ENCODE results near the gene UBR3.

Gene UBR3

DNA sequence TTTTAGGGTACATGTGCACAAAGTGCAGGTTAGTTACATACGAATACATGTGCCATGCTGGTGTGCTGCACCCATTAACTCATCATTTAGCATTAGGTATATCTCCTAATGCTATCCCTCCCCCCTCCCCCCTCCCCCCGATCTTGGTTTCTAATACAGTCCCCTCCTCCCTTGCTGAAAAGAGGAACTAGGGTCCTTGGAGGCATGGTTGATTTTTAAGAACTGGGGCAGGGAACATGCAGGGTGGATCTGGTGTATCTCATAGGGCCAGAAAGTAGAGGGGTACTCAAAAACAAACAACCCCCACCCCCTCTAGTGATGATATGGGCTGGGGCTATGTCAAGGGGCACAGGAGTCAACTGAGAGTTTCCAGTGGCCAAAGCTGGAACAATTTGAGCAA lies 153.4 kb downstream of the UBR3 start:
- H3K36me3 ChIP-seq (ENCODE audit: control insufficient read depth in 1 of 2, insufficient read depth in 2 of 2, low read length in 2 of 2): peaks cover 0 to 23% of the 10 kb centered on the region in 2 donors

DNA sequence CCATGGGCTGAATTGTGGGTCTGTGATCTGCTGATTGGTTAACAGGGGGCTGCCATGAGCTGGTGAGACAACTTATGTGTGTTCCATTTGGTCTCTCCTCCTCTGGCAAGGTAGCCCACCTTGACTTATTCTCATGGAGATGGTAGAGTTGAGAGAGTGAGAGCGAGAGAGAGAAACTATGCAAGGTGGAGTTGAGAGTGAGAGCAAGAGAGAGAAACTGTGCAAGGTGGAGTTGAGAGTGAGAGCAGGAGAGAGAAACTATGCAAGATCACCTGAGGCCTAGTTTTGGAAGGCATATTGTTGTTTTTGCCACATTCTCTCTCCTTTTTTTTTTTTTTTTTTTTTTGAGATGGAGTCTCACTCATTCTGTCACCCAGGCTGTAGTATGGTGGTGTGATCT lies 155.7 kb downstream of the UBR3 start:
- Histone ChIP-seq H3K27ac (ENCODE audit: low read length) (no peak overlapping the region), H3K27me3 (ENCODE audit: low read depth, low read length) (no peaks in the 10 kb centered on the region), H3K36me3 (ENCODE audit: control insufficient read depth in 1 of 2, insufficient read depth in 2 of 2, low read length in 2 of 2) (peaks cover 0 to 15% of the 10 kb centered on the region in 2 donors), H3K9me3 (ENCODE audit: control insufficient read depth in 1 of 2, low read length in 2 of 2) (no peaks in the 10 kb centered on the region), H3K4me3 (ENCODE audit: low read depth in 1 of 2, low read length in 2 of 2) (no peak overlapping the region), H3K4me1 (ENCODE audit: control insufficient read depth in 1 of 2, insufficient read depth in 2 of 2, low read length in 2 of 2) (no peaks in the 10 kb centered on the region)

More for the DNA sequence above, 153.4 kb downstream of the UBR3 start:
- no peaks in the 10 kb centered on the region for H3K27me3 ChIP-seq (ENCODE audit: low read depth, low read length)
- no peak overlapping the region for H3K4me3 ChIP-seq (ENCODE audit: low read depth in 1 of 2, low read length in 2 of 2)
- H3K9me3 ChIP-seq (ENCODE audit: control insufficient read depth in 1 of 2, low read length in 2 of 2): peaks cover 3 to 6% of the 10 kb centered on the region in 2 donors
- no peak overlapping the region for H3K27ac ChIP-seq (ENCODE audit: low read length)
- H3K4me1 ChIP-seq (ENCODE audit: control insufficient read depth in 1 of 2, insufficient read depth in 2 of 2, low read length in 2 of 2): no peaks in the 10 kb centered on the region

- peaks cover 0 to 12% of the 10 kb centered on the region in 2 donors for H3K36me3 ChIP-seq (ENCODE audit: control insufficient read depth in 1 of 2, insufficient read depth in 2 of 2, low read length in 2 of 2)
- H3K27ac ChIP-seq (ENCODE audit: low read length): no peak overlapping the region
- H3K4me3 ChIP-seq (ENCODE audit: low read depth in 1 of 2, low read length in 2 of 2): no peak overlapping the region
- H3K9me3 ChIP-seq (ENCODE audit: control insufficient read depth in 1 of 2, low read length in 2 of 2): no peaks in the 10 kb centered on the region
- H3K4me1 ChIP-seq (ENCODE audit: control insufficient read depth in 1 of 2, insufficient read depth in 2 of 2, low read length in 2 of 2): no peaks in the 10 kb centered on the region
- H3K27me3 ChIP-seq (ENCODE audit: low read depth, low read length): no peaks in the 10 kb centered on the region
Measured at GRCh38 chr2:169983506-169983905, 156.3 kb downstream of the UBR3 start.

- no peaks in the 10 kb centered on the region for H3K27me3 ChIP-seq (ENCODE audit: low read depth, low read length)
- no peak overlapping the region for H3K4me3 ChIP-seq (ENCODE audit: low read depth in 1 of 2, low read length in 2 of 2)
- peaks cover 0 to 15% of the 10 kb centered on the region in 2 donors for H3K36me3 ChIP-seq (ENCODE audit: control insufficient read depth in 1 of 2, insufficient read depth in 2 of 2, low read length in 2 of 2)
- H3K27ac ChIP-seq (ENCODE audit: low read length): no peak overlapping the region
- no peaks in the 10 kb centered on the region for H3K9me3 ChIP-seq (ENCODE audit: control insufficient read depth in 1 of 2, low read length in 2 of 2)
- no peaks in the 10 kb centered on the region for H3K4me1 ChIP-seq (ENCODE audit: control insufficient read depth in 1 of 2, insufficient read depth in 2 of 2, low read length in 2 of 2)
Measured at GRCh38 chr2:169984145-169984544, 156.9 kb downstream of the UBR3 start.

DNA sequence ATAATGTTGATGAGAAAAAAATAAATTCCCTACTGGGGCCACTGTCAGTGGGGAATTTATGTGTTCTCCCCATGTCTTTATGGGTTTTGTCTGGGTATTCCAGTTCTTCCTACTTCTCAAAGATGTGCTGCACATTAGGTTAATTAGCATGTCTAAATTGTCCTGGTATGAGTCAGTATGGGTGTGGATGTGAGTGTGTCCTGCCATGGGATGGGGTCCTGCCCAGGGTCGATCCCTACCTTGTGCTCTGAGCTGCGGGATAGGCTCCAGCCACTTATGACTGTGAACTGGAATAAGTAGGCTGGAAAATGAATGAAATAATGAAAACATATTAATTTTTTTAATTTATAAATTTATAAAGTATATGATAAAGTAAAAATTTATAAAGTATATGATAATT lies 167.5 kb downstream of the UBR3 start:
- H3K4me3 ChIP-seq (ENCODE audit: low read depth in 1 of 2, low read length in 2 of 2): no peak overlapping the region
- peaks cover 0 to 4% of the 10 kb centered on the region in 2 donors for H3K9me3 ChIP-seq (ENCODE audit: control insufficient read depth in 1 of 2, low read length in 2 of 2)
- no peak overlapping the region for H3K27ac ChIP-seq (ENCODE audit: low read length)
- no peaks in the 10 kb centered on the region for H3K27me3 ChIP-seq (ENCODE audit: low read depth, low read length)
- H3K4me1 ChIP-seq (ENCODE audit: control insufficient read depth in 1 of 2, insufficient read depth in 2 of 2, low read length in 2 of 2): no peaks in the 10 kb centered on the region
- H3K36me3 ChIP-seq (ENCODE audit: control insufficient read depth in 1 of 2, insufficient read depth in 2 of 2, low read length in 2 of 2): peaks cover 5 to 12% of the 10 kb centered on the region in 2 donors

- Histone ChIP-seq H3K4me1 (ENCODE audit: control insufficient read depth in 1 of 2, insufficient read depth in 2 of 2, low read length in 2 of 2) (no peaks in the 10 kb centered on the region), H3K9me3 (ENCODE audit: control insufficient read depth in 1 of 2, low read length in 2 of 2) (peaks cover 0 to 4% of the 10 kb centered on the region in 2 donors), H3K36me3 (ENCODE audit: control insufficient read depth in 1 of 2, insufficient read depth in 2 of 2, low read length in 2 of 2) (peaks cover 5 to 15% of the 10 kb centered on the region in 2 donors), H3K27ac (ENCODE audit: low read length) (no peak overlapping the region), H3K27me3 (ENCODE audit: low read depth, low read length) (no peaks in the 10 kb centered on the region), H3K4me3 (ENCODE audit: low read depth in 1 of 2, low read length in 2 of 2) (no peak overlapping the region)
Measured at GRCh38 chr2:169997140-169997887, 170.1 kb downstream of the UBR3 start.

DNA sequence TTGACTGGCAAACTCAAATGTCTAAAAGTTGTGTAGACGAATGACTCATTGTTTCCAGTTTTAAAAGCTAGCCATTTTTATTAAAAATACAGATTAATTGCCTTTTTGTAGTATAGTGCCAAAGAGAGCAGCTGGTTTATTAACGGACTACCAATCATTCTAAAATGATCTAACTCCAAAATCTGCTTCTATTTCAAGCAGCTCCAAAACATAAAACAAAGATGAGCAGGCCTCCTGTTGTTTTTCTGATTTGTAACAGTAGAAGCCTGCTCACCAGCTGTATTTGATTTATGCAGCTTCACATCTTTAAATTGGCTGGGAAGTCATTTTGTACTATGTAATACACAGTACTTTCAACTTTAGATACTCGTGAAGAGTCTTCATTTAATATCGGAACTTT lies 171.8 kb downstream of the UBR3 start:
- no peak overlapping the region for H3K4me3 ChIP-seq (ENCODE audit: low read depth in 1 of 2, low read length in 2 of 2)
- H3K27ac ChIP-seq (ENCODE audit: low read length): no peak overlapping the region
- no peaks in the 10 kb centered on the region for H3K27me3 ChIP-seq (ENCODE audit: low read depth, low read length)
- H3K9me3 ChIP-seq (ENCODE audit: control insufficient read depth in 1 of 2, low read length in 2 of 2): peaks cover 0 to 4% of the 10 kb centered on the region in 2 donors
- H3K4me1 ChIP-seq (ENCODE audit: control insufficient read depth in 1 of 2, insufficient read depth in 2 of 2, low read length in 2 of 2): no peaks in the 10 kb centered on the region
- peaks cover 8 to 19% of the 10 kb centered on the region in 2 donors for H3K36me3 ChIP-seq (ENCODE audit: control insufficient read depth in 1 of 2, insufficient read depth in 2 of 2, low read length in 2 of 2)

GRCh38 chr2:170002096-170002495 lies 174.8 kb downstream of the UBR3 start:
- Histone ChIP-seq H3K4me3 (ENCODE audit: low read depth in 1 of 2, low read length in 2 of 2) (no peak overlapping the region), H3K36me3 (ENCODE audit: control insufficient read depth in 1 of 2, insufficient read depth in 2 of 2, low read length in 2 of 2) (peaks cover 8 to 17% of the 10 kb centered on the region in 2 donors), H3K9me3 (ENCODE audit: control insufficient read depth in 1 of 2, low read length in 2 of 2) (peaks cover 0 to 4% of the 10 kb centered on the region in 2 donors), H3K4me1 (ENCODE audit: control insufficient read depth in 1 of 2, insufficient read depth in 2 of 2, low read length in 2 of 2) (no peaks in the 10 kb centered on the region), H3K27ac (ENCODE audit: low read length) (no peak overlapping the region), H3K27me3 (ENCODE audit: low read depth, low read length) (no peaks in the 10 kb centered on the region)

DNA sequence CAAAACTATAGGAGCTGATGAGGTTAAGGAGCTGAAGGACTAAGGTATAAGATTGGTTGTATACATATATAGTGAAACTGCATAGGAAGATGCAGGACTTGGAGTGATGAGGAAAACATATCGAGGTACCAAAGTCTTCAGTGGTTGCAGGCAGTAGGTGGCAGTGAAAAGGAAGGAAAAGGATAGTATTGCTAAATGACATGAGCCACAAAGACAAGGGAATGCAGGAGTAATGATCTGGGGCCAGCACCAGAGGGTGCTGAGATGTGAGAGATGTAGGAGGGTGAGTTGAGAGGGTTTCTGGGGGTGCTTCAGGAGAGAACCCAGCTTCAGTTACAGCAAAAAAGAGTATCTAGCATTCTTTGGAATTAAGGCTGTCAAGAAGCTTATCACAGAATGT lies 178.4 kb downstream of the UBR3 start:
- Histone ChIP-seq H3K4me1 (ENCODE audit: control insufficient read depth in 1 of 2, insufficient read depth in 2 of 2, low read length in 2 of 2) (no peaks in the 10 kb centered on the region), H3K4me3 (ENCODE audit: low read depth in 1 of 2, low read length in 2 of 2) (no peak overlapping the region), H3K9me3 (ENCODE audit: control insufficient read depth in 1 of 2, low read length in 2 of 2) (no peaks in the 10 kb centered on the region), H3K27ac (ENCODE audit: low read length) (no peak overlapping the region), H3K27me3 (ENCODE audit: low read depth, low read length) (no peaks in the 10 kb centered on the region), H3K36me3 (ENCODE audit: control insufficient read depth in 1 of 2, insufficient read depth in 2 of 2, low read length in 2 of 2) (peaks cover 3 to 9% of the 10 kb centered on the region in 2 donors)

DNA sequence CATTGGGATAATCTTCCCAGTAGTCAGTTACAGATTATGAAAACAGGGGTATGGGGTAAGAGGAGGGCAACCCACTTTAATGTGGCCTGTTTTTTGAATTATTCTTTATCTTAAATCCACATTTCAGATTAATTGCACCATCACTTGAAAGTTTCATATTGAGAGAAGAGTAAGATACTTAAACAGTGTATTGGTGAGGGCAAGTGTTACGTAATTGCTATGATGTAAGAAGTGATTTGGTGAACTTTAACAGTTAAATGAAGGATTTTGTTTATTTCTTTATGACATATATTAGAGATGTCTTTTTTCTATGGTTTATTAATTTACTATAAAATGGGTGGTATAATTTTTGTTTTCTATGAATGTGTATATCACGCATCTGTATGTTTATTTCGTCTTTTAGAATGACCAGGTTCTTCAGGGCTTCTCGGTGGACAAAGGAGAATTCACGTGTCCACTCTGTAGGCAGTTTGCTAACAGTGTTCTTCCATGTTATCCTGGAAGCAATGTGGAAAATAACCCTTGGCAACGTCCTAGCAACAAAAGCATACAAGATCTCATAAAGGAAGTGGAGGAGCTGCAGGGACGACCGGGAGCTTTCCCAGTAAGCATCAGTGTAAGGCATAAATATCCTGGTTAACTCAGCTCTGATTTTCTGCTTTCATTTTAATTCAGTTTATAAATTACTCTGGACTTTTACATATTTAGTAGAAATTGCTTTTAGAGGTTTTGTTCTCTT lies 179.5 kb downstream of the UBR3 start:
- H3K4me1 ChIP-seq (ENCODE audit: control insufficient read depth in 1 of 2, insufficient read depth in 2 of 2, low read length in 2 of 2): no peaks in the 10 kb centered on the region
- H3K4me3 ChIP-seq (ENCODE audit: low read depth in 1 of 2, low read length in 2 of 2): no peak overlapping the region
- H3K27me3 ChIP-seq (ENCODE audit: low read depth, low read length): no peaks in the 10 kb centered on the region
- peaks cover 3 to 9% of the 10 kb centered on the region in 2 donors for H3K36me3 ChIP-seq (ENCODE audit: control insufficient read depth in 1 of 2, insufficient read depth in 2 of 2, low read length in 2 of 2)
- H3K27ac ChIP-seq (ENCODE audit: low read length): no peak overlapping the region
- no peaks in the 10 kb centered on the region for H3K9me3 ChIP-seq (ENCODE audit: control insufficient read depth in 1 of 2, low read length in 2 of 2)

- Histone ChIP-seq H3K36me3 (ENCODE audit: control insufficient read depth in 1 of 2, insufficient read depth in 2 of 2, low read length in 2 of 2) (no peaks in the 10 kb centered on the region), H3K4me1 (ENCODE audit: control insufficient read depth in 1 of 2, insufficient read depth in 2 of 2, low read length in 2 of 2) (no peaks in the 10 kb centered on the region), H3K27me3 (ENCODE audit: low read depth, low read length) (no peaks in the 10 kb centered on the region), H3K27ac (ENCODE audit: low read length) (no peak overlapping the region), H3K4me3 (ENCODE audit: low read depth in 1 of 2, low read length in 2 of 2) (no peak overlapping the region), H3K9me3 (ENCODE audit: control insufficient read depth in 1 of 2, low read length in 2 of 2) (no peaks in the 10 kb centered on the region)
Measured at GRCh38 chr2:170009209-170009608, 182.0 kb downstream of the UBR3 start.

Measured in muscle layer of duodenum (tissue), 2 donors.